Testis (tissue), 2 donors: ENCODE results near the gene NRN1L.

Source experiments
- CTCF ChIP-seq, 3 experiments: fragments of 450-650 bp in 2 of 3; fragments of 200-600 bp in 1 of 3; sonication (generic) in 1 of 3; IDR thresholded peaks; one replicate each; pipeline ENCODE4 v1.5.1; 2016 to 2019; ENCODE audit warnings: antibody characterized with exemption in 3 of 3, mild to moderate bottlenecking in 2 of 3, moderate library complexity in 1 of 3
- POLR2A ChIP-seq: fragments of 450-650 bp; IDR thresholded peaks from one replicate; pipeline ENCODE4 v1.6.1; 2017; ENCODE audit warnings: antibody characterized with exemption, mild to moderate bottlenecking, moderate library complexity

- TF ChIP-seq CTCF (IDR thresholded peaks at IDR 0.05), result no peak
- no peak for TF ChIP-seq POLR2A
Observed at GRCh38 chr16:67869653-67870052, 15.0 kb upstream of the NRN1L start.
